Coronary artery (tissue), 2 donors: ENCODE data around the gene COL11A2.
"Not testable (repeated sequence)": the region's sequence is repeated elsewhere in the genome, so short reads cannot be mapped to it uniquely, and the experiment has no call there.

Experiments
- DNase-seq: peaks from one replicate; pipeline ENCODE4 v3.0.0-alpha.2; 2017; ENCODE audit warnings: low spot score
- H3K27ac ChIP-seq, 2 donors: fragments of 200-600 bp; sonication (generic); one replicate each; pipeline ENCODE4 v1.5.1; 2016 to 2019
- H3K4me3 ChIP-seq: fragments of 200-600 bp; sonication (generic); 2 replicates; pipeline ENCODE4 v1.5.1; 2016; ENCODE audit warnings: mild to moderate bottlenecking, moderate library complexity
- CTCF ChIP-seq: fragments of 200-600 bp; sonication (generic); IDR thresholded peaks from one replicate; pipeline ENCODE4 v1.5.1; 2019; ENCODE audit warnings: antibody characterized with exemption

Gene COL11A2

GRCh38 chr6:33192105-33192646 lies at the start of gene COL11A2:
TSS of gene COL11A2 (minus strand) at chr6:33192467. CDS start at chr6:33192240, 227 bp downstream.
- no peak for DNase-seq
- H3K4me3 ChIP-seq = peak within 1 kb of the TSS; percentile 72
- no peak for TF ChIP-seq CTCF
- peak within 1 kb of the TSS in 1 of 2 donors; percentile 76 for H3K27ac ChIP-seq

- no peak for TF ChIP-seq CTCF
- H3K4me3 ChIP-seq = no peak overlapping the region
- no peak overlapping the region for H3K27ac ChIP-seq
- DNase-seq = no peak
These were observed 49.7 kb upstream of the COL11A2 start for GRCh38 chr6:33241968-33242367.

GRCh38 chr6:33237741-33238140 lies 45.5 kb upstream of the COL11A2 start:
- no peak for TF ChIP-seq CTCF
- H3K4me3 ChIP-seq = no peak overlapping the region
- no peak overlapping the region for H3K27ac ChIP-seq
- peak; percentile 1 for DNase-seq

- DNase-seq = no peak
- Histone ChIP-seq H3K4me3 (no peak overlapping the region), H3K27ac (no peak overlapping the region)
- no peak for TF ChIP-seq CTCF
These were observed 44.6 kb upstream of the COL11A2 start for GRCh38 chr6:33236852-33237251.

GRCh38 chr6:33236328-33236727 lies 44.1 kb upstream of the COL11A2 start:
- Histone ChIP-seq H3K4me3 (no peak overlapping the region), H3K27ac (no peak overlapping the region)
- no peak for TF ChIP-seq CTCF
- DNase-seq = no peak

GRCh38 chr6:33235221-33235634 lies 43.0 kb upstream of the COL11A2 start:
- DNase-seq = no peak
- no peak overlapping the region for H3K4me3 ChIP-seq
- no peak overlapping the region for H3K27ac ChIP-seq
- no peak for TF ChIP-seq CTCF

- not testable (repeated sequence) for H3K27ac ChIP-seq, H3K4me3 ChIP-seq, DNase-seq
These were observed 34.3 kb upstream of the COL11A2 start for GRCh38 chr6:33226503-33227120.
